ENCODE measurements around the gene KRT39. TPM values are rescaled to one million over a fixed set of nuclear protein-coding genes. Genes with fewer than 3 reads are reported as not detected.

The KRT39 gene
- total and polyA plus RNA-seq, 2 of the 13 experiments (the other 11 are each of a cell fraction or from before 2014, with no cell fraction given): 0.07 to 1.2 TPM

DNA sequence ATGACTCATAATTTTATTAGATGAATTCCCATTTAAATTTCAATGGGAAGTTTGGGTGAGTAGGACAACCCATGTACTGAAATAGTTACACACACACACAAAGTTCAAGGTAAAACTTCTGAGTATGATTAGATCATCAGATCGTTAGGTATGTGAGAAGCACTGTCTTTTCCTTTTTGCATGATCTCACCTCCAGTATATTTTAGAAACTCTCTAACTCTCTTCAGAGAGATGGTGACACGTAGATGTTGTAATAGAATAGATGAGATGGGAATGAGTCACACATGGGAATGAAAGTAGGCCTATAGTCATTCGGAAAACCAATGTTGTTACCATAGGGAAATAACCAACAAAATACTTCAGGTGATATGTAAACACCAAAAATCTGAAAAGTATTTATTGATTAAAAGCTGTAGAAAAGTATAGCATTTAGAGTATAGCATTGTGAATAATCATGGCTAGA, 51.5 kb downstream of the KRT39 start (continued):
- TF ChIP-seq, protein P1, sequence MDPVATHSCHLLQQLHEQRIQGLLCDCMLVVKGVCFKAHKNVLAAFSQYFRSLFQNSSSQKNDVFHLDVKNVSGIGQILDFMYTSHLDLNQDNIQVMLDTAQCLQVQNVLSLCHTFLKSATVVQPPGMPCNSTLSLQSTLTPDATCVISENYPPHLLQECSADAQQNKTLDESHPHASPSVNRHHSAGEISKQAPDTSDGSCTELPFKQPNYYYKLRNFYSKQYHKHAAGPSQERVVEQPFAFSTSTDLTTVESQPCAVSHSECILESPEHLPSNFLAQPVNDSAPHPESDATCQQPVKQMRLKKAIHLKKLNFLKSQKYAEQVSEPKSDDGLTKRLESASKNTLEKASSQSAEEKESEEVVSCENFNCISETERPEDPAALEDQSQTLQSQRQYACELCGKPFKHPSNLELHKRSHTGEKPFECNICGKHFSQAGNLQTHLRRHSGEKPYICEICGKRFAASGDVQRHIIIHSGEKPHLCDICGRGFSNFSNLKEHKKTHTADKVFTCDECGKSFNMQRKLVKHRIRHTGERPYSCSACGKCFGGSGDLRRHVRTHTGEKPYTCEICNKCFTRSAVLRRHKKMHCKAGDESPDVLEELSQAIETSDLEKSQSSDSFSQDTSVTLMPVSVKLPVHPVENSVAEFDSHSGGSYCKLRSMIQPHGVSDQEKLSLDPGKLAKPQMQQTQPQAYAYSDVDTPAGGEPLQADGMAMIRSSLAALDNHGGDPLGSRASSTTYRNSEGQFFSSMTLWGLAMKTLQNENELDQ (CRISPR knock-in tag; IDR thresholded peaks at IDR 0.05; ENCODE audit: borderline replicate concordance): no peak
- TF ChIP-seq, protein P2, sequence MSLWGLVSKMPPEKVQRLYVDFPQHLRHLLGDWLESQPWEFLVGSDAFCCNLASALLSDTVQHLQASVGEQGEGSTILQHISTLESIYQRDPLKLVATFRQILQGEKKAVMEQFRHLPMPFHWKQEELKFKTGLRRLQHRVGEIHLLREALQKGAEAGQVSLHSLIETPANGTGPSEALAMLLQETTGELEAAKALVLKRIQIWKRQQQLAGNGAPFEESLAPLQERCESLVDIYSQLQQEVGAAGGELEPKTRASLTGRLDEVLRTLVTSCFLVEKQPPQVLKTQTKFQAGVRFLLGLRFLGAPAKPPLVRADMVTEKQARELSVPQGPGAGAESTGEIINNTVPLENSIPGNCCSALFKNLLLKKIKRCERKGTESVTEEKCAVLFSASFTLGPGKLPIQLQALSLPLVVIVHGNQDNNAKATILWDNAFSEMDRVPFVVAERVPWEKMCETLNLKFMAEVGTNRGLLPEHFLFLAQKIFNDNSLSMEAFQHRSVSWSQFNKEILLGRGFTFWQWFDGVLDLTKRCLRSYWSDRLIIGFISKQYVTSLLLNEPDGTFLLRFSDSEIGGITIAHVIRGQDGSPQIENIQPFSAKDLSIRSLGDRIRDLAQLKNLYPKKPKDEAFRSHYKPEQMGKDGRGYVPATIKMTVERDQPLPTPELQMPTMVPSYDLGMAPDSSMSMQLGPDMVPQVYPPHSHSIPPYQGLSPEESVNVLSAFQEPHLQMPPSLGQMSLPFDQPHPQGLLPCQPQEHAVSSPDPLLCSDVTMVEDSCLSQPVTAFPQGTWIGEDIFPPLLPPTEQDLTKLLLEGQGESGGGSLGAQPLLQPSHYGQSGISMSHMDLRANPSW (CRISPR knock-in tag; IDR thresholded peaks at IDR 0.05; ENCODE audit: borderline replicate concordance): no peak
- TF ChIP-seq ZNF720 (CRISPR knock-in tag; IDR thresholded peaks at IDR 0.05): no peak
- TF ChIP-seq HOXA9 (CRISPR knock-in tag; IDR thresholded peaks at IDR 0.05; ENCODE audit: borderline replicate concordance): no peak
- peak; percentile 44; the same call in 1 of the 2 replicates for TF ChIP-seq HDAC2 (CRISPR knock-in tag; IDR thresholded peaks at IDR 0.05)
- TF ChIP-seq SMAD9 (CRISPR knock-in tag; IDR thresholded peaks at IDR 0.05): no peak
- no peak for TF ChIP-seq ZNF788 (CRISPR knock-in tag; IDR thresholded peaks at IDR 0.05; ENCODE audit: borderline replicate concordance)
- TF ChIP-seq RBFOX2 (IDR thresholded peaks at IDR 0.05; ENCODE audit: low read depth, low read length): no peak
- TF ChIP-seq THYN1 (CRISPR knock-in tag; IDR thresholded peaks at IDR 0.05; ENCODE audit: borderline replicate concordance, low read depth): no peak
- no peak for TF ChIP-seq NR3C1 (CRISPR knock-in tag; IDR thresholded peaks at IDR 0.05)
- TF ChIP-seq LCORL (IDR thresholded peaks at IDR 0.05): 0 out of 2 replicates have a peak, but pooled peaks have one; percentile 18
- no peak for TF ChIP-seq LCORL (CRISPR knock-in tag; IDR thresholded peaks at IDR 0.05)
- TF ChIP-seq ELF3 (CRISPR knock-in tag; IDR thresholded peaks at IDR 0.05): peak; percentile 61
- TF ChIP-seq, protein P3, sequence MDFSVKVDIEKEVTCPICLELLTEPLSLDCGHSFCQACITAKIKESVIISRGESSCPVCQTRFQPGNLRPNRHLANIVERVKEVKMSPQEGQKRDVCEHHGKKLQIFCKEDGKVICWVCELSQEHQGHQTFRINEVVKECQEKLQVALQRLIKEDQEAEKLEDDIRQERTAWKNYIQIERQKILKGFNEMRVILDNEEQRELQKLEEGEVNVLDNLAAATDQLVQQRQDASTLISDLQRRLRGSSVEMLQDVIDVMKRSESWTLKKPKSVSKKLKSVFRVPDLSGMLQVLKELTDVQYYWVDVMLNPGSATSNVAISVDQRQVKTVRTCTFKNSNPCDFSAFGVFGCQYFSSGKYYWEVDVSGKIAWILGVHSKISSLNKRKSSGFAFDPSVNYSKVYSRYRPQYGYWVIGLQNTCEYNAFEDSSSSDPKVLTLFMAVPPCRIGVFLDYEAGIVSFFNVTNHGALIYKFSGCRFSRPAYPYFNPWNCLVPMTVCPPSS (IDR thresholded peaks at IDR 0.05): no peak
- TF ChIP-seq, protein P4, sequence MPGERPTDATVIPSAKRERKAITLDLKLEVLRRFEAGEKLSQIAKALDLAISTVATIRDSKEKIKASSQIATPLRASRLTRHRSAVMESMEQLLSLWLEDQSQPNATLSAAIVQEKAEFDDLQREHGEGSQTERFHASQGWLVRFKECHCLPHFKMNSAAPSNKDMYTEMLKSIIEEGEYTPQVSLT (CRISPR knock-in tag; IDR thresholded peaks at IDR 0.05; ENCODE audit: borderline replicate concordance, low read depth): no peak
- no peak for TF ChIP-seq ZNF496 (CRISPR knock-in tag; IDR thresholded peaks at IDR 0.05; ENCODE audit: insufficient replicate concordance)
- TF ChIP-seq FOSL2 (CRISPR knock-in tag; IDR thresholded peaks at IDR 0.05): peak; percentile 87
- TF ChIP-seq PHF8 (CRISPR knock-in tag; IDR thresholded peaks at IDR 0.05): no peak

All from HepG2 (cell line).